Small intestine (tissue), 7 donors: ENCODE measurements around the gene KDM2A. TPM values are rescaled to one million over a fixed set of nuclear protein-coding genes. Genes with fewer than 3 reads are reported as not detected.
"Not testable (repeated sequence)": the region's sequence is repeated elsewhere in the genome, so short reads cannot be mapped to it uniquely, and the experiment has no call there.

ENCODE experiments used
- DNase-seq, 2 donors: peaks; one replicate each; pipeline versions ENCODE4 v3.0.0 to v3.0.0-alpha.2; 2013
- FAIRE-seq: peaks from 2 replicates; lab custom pipeline; 2012; peaks lifted over from hg19 to GRCh38; lab: Jason Lieb, UNC
- H3K27ac ChIP-seq, 3 donors: one replicate each; pipeline ENCODE4 v1.5.1; 2013; ENCODE audit warnings: low read length in 2 of 3, mild to moderate bottlenecking in 2 of 3, control low read depth in 1 of 3, inconsistent platforms in 1 of 3, low read depth in 1 of 3, moderate library complexity in 1 of 3
- H3K27me3 ChIP-seq, 3 donors: one replicate each; pipeline ENCODE4 v1.6.1; 2013; ENCODE audit warnings: low read length in 3 of 3, inconsistent platforms in 1 of 3; ENCODE audit not compliant: control insufficient read depth in 3 of 3, insufficient read depth in 3 of 3
- H3K36me3 ChIP-seq, 3 donors: one replicate each; pipeline ENCODE4 v1.6.1; 2013; ENCODE audit warnings: low read length in 3 of 3, inconsistent platforms in 1 of 3, low read depth in 1 of 3, mild to moderate bottlenecking in 1 of 3, moderate library complexity in 1 of 3; ENCODE audit not compliant: control insufficient read depth in 3 of 3, insufficient read depth in 2 of 3
- H3K4me1 ChIP-seq, 3 donors: one replicate each; pipeline ENCODE4 v1.6.1; 2013; ENCODE audit warnings: low read length in 2 of 3, inconsistent platforms in 1 of 3, low read depth in 1 of 3, mild to moderate bottlenecking in 1 of 3, moderate library complexity in 1 of 3; ENCODE audit not compliant: control insufficient read depth in 3 of 3, insufficient read depth in 2 of 3
- H3K4me3 ChIP-seq, 3 donors: one replicate each; pipeline ENCODE4 v1.5.1; 2013; ENCODE audit warnings: low read length in 3 of 3, control low read depth in 1 of 3, inconsistent platforms in 1 of 3, low read depth in 1 of 3, mild to moderate bottlenecking in 1 of 3, moderate library complexity in 1 of 3
- H3K9me3 ChIP-seq, 2 donors: one replicate each; pipeline ENCODE4 v1.6.1; 2013; ENCODE audit warnings: low read depth in 1 of 2, low read length in 1 of 2; ENCODE audit not compliant: control insufficient read depth in 2 of 2, insufficient read depth in 1 of 2
- WGBS, 3 donors: extraction: QIAGEN DNeasy Blood & Tissue Kit; methylation state at CpG; one replicate each; pipeline ENCODE4 v1.1.7; 2013; 5-methylcytosine and 5-hydroxymethylcytosine counted together
- polyA plus RNA-seq, 4 donors: library from polyadenylated mRNA; stranded (reverse) in 3 of 4; unstranded in 1 of 4; fragments of 200-250 nt in 3 of 4; fragments of 120-200 nt in 1 of 4; gene quantifications; one replicate each; pipeline versions ENCODE4 v1.2.1 to v1.2.3, GENCODE V29; 2013
- donor health status: healthy with polysubstance abuse.
- donor health status: control.
- donor health status: control.
- donor health status: Bipolar disorder and iron deficiency.
- donor health status: healthy.

Gene KDM2A
- polyA plus RNA-seq, 4 donors: 19.2 to 59.8 (median 24.7) TPM

GRCh38 chr11:67119585-67120391 lies 725 bp downstream of the KDM2A start:
- Histone ChIP-seq H3K9me3 (no peaks in the 10 kb centered on the region), H3K27me3 (no peaks in the 10 kb centered on the region), H3K4me1 (peaks cover 0 to 26% (median 2%) of the 10 kb centered on the region in 3 donors), H3K27ac (peak overlapping the region; percentile 84 to 99 (median 90)), H3K36me3 (peaks cover 0 to 18% (median 5%) of the 10 kb centered on the region in 3 donors), H3K4me3 (peak overlapping the region; percentile 57 to 93 (median 81))
- WGBS, 3 donors: 0% methylated on average over 32 to 61 of the region's 61 CpGs
- DNase-seq: peak; percentile 45 to 60
- no peak for FAIRE-seq

GRCh38 chr11:67120456-67120855 lies 1.4 kb downstream of the KDM2A start:
- peak overlapping the region; percentile 32 to 90 (median 82) for H3K27ac ChIP-seq
- DNase-seq: no peak

GRCh38 chr11:67120881-67121710 lies 2.0 kb downstream of the KDM2A start:
- Histone ChIP-seq H3K4me1 (peaks cover 0 to 17% (median 2%) of the 10 kb centered on the region in 3 donors), H3K27ac (peak overlapping the region; percentile 57 to 87 (median 82)), H3K9me3 (no peaks in the 10 kb centered on the region), H3K4me3 (peak overlapping the region; percentile 57 to 93 (median 81)), H3K27me3 (no peaks in the 10 kb centered on the region), H3K36me3 (peaks cover 0 to 31% (median 5%) of the 10 kb centered on the region in 3 donors)
- DNase-seq (peak; percentile 65 to 71), FAIRE-seq (no peak)
- WGBS, 3 donors: 2 to 7% (median 3%) methylated on average over 9 of the region's 9 CpGs

More at GRCh38 chr11:67120456-67120855, 1.4 kb downstream of the KDM2A start:
- WGBS, 3 donors: 0 to 1% (median 1%) methylated on average over 12 of the region's 12 CpGs
- Histone ChIP-seq H3K4me1 (peaks cover 0 to 23% (median 2%) of the 10 kb centered on the region in 3 donors), H3K9me3 (no peaks in the 10 kb centered on the region), H3K4me3 (peak overlapping the region; percentile 57 to 93 (median 81)), H3K36me3 (peaks cover 0 to 24% (median 5%) of the 10 kb centered on the region in 3 donors), H3K27me3 (no peaks in the 10 kb centered on the region)
- no peak for FAIRE-seq

GRCh38 chr11:67123801-67124200 lies 4.7 kb downstream of the KDM2A start:
- not testable (repeated sequence) for H3K27me3 ChIP-seq, H3K4me3 ChIP-seq, DNase-seq, H3K4me1 ChIP-seq, H3K9me3 ChIP-seq, FAIRE-seq, H3K27ac ChIP-seq
- WGBS, 3 donors: 91 to 93% (median 92%) methylated on average over 5 of the region's 5 CpGs
- H3K36me3 ChIP-seq: peaks cover 4 to 46% (median 8%) of the 10 kb centered on the region in 3 donors

- H3K9me3 ChIP-seq, H3K4me1 ChIP-seq, FAIRE-seq, H3K27me3 ChIP-seq, H3K27ac ChIP-seq, H3K4me3 ChIP-seq, DNase-seq: not testable (repeated sequence)
- H3K36me3 ChIP-seq: peaks cover 5 to 63% (median 8%) of the 10 kb centered on the region in 3 donors
- WGBS, 3 donors: 94 to 96% (median 95%) methylated on average over 8 of the region's 8 CpGs
These were observed 7.2 kb downstream of the KDM2A start for GRCh38 chr11:67126243-67126642.

GRCh38 chr11:67126986-67127385 lies 7.9 kb downstream of the KDM2A start:
- DNase-seq: no peak
- FAIRE-seq: no peak
- WGBS, 3 donors: 77 to 84% (median 78%) methylated on average over 4 of the region's 4 CpGs
- Histone ChIP-seq H3K4me1 (peaks cover 0 to 5% (median 4%) of the 10 kb centered on the region in 3 donors), H3K4me3 (no peak overlapping the region), H3K27me3 (no peaks in the 10 kb centered on the region), H3K27ac (no peak overlapping the region), H3K36me3 (peaks cover 7 to 66% (median 8%) of the 10 kb centered on the region in 3 donors), H3K9me3 (no peaks in the 10 kb centered on the region)

- H3K4me1 ChIP-seq, FAIRE-seq, H3K4me3 ChIP-seq, H3K27me3 ChIP-seq, DNase-seq, H3K9me3 ChIP-seq: not testable (repeated sequence)
- 86 to 91% (median 88%) methylated on average over 10 of the region's 10 CpGs for WGBS, 3 donors
- peak overlapping the region in 1 of 3 donors; percentile 55 for H3K27ac ChIP-seq
- H3K36me3 ChIP-seq: peaks cover 3 to 62% (median 23%) of the 10 kb centered on the region in 3 donors
These were observed 11.8 kb downstream of the KDM2A start for GRCh38 chr11:67130861-67131260.

- Histone ChIP-seq H3K36me3 (peaks cover 0 to 54% (median 25%) of the 10 kb centered on the region in 3 donors), H3K9me3 (no peaks in the 10 kb centered on the region), H3K27ac (no peak overlapping the region), H3K4me3 (no peak overlapping the region), H3K27me3 (no peaks in the 10 kb centered on the region), H3K4me1 (no peaks in the 10 kb centered on the region)
- DNase-seq (no peak), FAIRE-seq (no peak)
- WGBS, 3 donors: 77 to 97% (median 91%) methylated on average over 1 of the region's 1 CpG
These were observed 17.1 kb downstream of the KDM2A start for GRCh38 chr11:67136156-67136555.
